NCI-H2196 (cell line): ENCODE results near the gene P2RY14.

Source experiments
- DNase-seq: peaks from one replicate; lab custom pipeline; 2025; ENCODE audit not compliant: unreplicated experiment; lab: John Stamatoyannopoulos, UW

The P2RY14 gene

GRCh38 chr3:151278230-151278629 is at the start of gene P2RY14:
P2RY14 (minus strand) TSS chr3:151278542; CDS start chr3:151214316, 64,226 bp downstream.
- DNase-seq = no peak

DNA sequence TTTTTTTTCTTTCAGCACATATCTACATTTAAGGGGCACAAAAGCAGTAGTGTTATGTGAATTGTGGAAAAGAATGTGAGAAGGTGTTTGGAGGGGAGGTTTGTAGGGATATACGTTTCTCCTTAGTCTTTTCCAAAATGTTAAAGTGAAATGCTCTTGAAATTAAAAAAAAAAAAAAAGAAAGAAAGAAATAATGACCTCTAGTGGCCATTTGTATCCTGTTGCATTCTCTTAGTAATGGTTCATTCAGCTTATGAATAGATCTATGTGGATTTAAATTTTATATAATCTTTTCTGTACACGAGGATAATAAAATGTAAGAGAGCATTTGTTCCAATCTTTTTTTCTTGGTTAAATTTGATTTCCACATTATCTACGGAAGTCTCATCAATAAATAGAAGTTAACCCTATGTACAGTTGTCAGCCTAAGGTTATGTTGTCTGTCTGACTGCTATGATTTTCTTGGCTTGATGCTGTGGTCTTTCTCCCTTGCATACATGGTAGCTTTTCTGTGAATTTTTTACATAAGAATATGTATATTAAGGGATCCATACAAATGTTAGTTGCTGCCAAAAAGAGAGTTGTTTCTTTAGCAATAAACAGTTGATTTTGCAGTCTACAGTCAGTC is 49.3 kb upstream of the P2RY14 start:
- DNase-seq = peak; percentile 17

- DNase-seq = no peak
Measured at GRCh38 chr3:151322511-151322910, 44.2 kb upstream of the P2RY14 start.

- DNase-seq = no peak
Measured at GRCh38 chr3:151321526-151321925, 43.2 kb upstream of the P2RY14 start.

GRCh38 chr3:151320131-151320530 is 41.8 kb upstream of the P2RY14 start:
- no peak for DNase-seq

GRCh38 chr3:151319628-151320027 is 41.3 kb upstream of the P2RY14 start:
- no peak for DNase-seq

- DNase-seq = no peak
Measured at GRCh38 chr3:151318991-151319390, 40.6 kb upstream of the P2RY14 start.

DNA sequence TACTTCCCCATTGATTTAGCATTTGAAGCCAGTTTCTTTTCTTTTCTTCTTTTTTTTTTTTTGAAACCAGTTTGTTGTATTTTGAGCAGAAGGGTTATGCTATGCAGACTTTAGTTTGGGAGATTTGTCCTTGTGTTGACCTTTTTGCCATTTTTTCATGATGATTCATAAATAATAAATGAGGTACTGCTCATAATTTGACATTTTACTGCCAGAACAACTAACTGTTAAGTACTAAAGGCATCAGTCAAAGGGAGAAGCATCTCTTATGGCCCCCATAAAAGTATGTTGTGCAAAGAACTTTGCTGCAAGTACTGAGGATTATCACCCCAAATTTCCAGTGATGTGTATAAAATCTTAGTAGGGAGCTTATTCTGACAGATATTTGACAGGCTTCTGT is 40.0 kb upstream of the P2RY14 start:
- no peak for DNase-seq

- no peak for DNase-seq
Measured at GRCh38 chr3:151316267-151316991, 38.1 kb upstream of the P2RY14 start, which contains the start of gene GPR87. GPR87 (minus strand) TSS chr3:151316820; CDS start chr3:151300100, 16,720 bp downstream.

GRCh38 chr3:151315846-151316245 is 37.5 kb upstream of the P2RY14 start:
- DNase-seq = no peak

GRCh38 chr3:151315136-151315535 is 36.8 kb upstream of the P2RY14 start:
- no peak for DNase-seq

DNA sequence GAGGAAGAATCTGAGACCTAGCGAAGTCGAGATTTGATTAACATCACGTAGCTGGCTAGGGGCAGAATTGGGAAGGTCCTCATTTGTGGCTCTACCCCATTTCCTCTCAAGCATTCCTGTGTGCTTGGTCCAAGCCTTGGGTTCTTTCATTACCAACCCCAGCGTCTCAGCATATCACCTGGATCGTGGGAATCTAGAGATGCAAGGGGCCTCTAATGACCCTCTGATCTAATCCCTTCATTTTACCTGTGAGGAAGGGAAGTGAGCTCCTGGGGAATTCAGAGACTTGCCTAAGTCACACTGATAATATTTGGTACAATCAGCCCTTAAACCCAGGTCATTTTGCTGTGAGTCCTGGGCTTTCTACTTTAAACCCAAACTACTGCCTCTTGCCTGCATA is 36.3 kb upstream of the P2RY14 start:
- no peak for DNase-seq

DNA sequence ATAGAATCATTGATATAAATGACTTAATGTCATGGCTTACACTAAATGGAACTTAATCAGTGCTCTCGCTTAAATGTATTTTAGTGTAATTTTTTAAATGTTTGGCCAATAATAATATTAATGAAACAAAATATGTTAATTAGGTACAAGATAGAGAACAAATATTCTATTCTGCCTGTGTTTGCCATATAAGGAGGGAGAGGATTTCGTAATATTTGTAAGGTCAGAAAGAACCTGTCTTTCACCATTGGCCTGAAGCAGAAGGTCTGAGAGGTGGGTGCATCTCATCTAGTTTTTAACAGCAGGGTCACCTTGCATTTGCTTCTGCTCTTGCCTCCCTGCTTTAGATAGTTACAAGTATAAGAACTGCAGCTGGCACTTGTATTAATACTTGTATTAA is 35.8 kb upstream of the P2RY14 start:
- no peak for DNase-seq

GRCh38 chr3:151312972-151313371 is 34.6 kb upstream of the P2RY14 start:
- no peak for DNase-seq

GRCh38 chr3:151309566-151309965 is 31.2 kb upstream of the P2RY14 start:
- DNase-seq = no peak

- no peak for DNase-seq
Measured at GRCh38 chr3:151307583-151308488, 29.5 kb upstream of the P2RY14 start.

DNA sequence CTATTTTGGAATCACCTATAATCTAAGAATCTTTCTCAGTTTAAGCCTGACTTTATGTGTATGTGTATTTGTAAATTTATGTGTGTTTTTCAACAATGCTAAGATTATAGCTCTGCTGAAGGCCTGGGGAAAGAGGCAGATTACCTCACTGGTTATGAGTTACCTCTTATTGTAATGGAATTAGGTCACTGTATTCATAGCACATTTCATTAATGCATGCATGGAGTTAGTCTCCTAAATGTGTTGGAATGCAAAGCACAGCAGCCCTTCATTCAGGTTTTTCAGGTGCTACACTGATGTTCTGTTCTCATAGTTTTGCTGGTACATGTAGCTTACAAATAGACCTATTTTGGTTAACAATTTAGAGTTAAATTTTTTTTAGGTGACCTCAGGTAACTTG is 28.8 kb upstream of the P2RY14 start:
- no peak for DNase-seq

- DNase-seq = no peak
Measured at GRCh38 chr3:151306168-151306810, 27.9 kb upstream of the P2RY14 start.

DNA sequence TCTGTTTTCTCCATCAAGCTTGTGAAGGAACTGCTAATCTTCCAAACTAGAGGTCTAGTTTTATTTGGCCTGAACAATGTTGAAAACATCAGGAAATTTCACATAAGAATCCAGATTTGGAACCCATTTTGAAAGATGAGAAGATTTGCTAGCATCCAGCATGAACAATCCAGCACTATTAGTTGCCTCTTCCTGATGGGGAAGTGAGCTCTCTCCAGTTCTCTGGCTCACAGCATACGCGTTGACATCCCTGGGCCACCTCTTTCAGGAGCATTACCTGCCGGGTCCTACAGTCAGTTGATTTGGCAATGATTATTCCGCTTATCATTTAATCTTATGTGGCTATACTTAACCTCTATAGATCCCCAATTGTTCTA is 27.4 kb upstream of the P2RY14 start:
- DNase-seq = no peak

DNA sequence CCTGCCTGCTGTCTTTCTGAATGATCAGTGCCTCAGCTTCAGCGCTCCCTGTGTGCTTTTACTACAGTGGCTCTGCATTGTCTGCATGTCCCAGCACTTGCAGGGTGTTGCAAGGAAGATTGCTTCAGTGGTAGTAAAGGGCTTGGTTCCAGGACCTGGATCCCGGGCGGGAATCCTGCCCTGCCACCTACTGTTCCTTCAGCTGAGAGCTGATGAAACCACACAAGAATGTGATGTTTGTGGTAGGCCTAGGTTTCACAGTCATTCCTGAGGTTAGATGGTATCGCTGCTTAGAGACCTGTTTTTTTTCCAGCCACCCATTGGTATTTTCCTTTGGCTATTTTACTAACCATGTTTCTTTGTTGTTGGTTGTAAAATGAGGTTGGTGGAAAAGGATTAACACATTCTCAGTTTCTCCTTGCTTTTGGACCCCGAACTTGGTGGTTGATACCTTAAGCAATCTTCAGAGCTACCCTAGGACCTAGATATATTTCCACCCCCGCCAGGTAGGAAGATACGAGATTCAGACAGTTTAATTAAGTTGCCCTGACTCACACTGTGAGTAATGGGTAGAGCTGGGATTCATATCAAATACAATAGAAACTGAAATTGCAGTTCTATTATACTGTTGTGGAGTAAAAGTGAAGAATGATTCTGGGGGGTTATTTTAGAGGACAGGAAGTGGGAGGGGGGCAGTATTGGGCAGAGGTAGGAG is 26.9 kb upstream of the P2RY14 start:
- DNase-seq = peak; percentile 40

GRCh38 chr3:151303751-151304150 is 25.4 kb upstream of the P2RY14 start:
- no peak for DNase-seq
